GM11168 (cell line): ENCODE data around the gene EFNB1.

ENCODE experiments used
- in situ Hi-C: fragments of 300-500 bp; cut with MboI; formaldehyde crosslinking; loops from one replicate; pipeline ENCODE4 v1.12.0; 2022; ENCODE audit warnings: low sequenced_read_pairs; ENCODE audit not compliant: unreplicated experiment

Gene EFNB1

GRCh38 chrX:68841251-68842049 is 12.6 kb downstream of the EFNB1 start:
- in situ Hi-C loops: no loop called here

- in situ Hi-C loops: no loop called here
These were observed 13.5 kb downstream of the EFNB1 start for GRCh38 chrX:68842351-68842750.

DNA sequence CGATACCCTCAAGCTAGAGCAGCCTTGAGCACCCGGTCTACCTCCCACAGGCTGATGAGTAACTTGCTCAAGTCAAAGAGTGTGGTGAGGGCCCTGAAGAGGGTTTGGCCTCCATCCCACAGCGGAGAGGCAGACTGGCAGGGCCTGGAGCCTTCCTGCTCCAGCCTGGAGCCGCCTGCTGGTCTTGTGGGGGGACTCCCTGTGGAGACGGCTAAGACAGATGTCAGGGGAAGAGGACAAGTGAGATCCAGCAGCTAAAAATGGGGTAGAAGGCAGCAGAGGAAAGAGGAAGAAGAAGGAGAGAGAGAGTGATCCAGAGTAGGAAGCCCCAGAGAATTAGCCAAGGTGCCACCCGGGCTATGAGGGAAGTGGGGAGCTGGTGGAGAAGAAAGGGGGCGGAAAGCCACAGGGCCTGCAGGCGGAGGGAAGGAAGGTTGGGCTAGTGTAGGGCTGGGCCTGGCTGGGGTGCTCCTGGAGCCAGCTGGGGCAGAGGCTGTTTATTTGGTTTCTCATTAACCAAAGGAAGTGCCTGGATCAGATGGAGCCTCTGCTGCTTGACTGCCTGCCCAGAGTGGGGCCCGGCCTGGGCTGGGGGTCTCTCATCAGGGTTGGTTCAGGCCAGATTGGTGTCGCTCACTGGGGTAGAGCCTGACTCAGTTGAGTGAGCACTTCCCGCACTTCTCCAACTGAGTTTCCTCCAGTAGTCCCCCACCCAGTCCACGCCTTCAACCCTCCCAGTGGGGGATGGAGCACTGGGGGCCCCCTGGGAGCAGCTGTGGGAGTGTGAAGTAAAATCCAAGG is 14.2 kb downstream of the EFNB1 start:
- in situ Hi-C loops: no loop called here

DNA sequence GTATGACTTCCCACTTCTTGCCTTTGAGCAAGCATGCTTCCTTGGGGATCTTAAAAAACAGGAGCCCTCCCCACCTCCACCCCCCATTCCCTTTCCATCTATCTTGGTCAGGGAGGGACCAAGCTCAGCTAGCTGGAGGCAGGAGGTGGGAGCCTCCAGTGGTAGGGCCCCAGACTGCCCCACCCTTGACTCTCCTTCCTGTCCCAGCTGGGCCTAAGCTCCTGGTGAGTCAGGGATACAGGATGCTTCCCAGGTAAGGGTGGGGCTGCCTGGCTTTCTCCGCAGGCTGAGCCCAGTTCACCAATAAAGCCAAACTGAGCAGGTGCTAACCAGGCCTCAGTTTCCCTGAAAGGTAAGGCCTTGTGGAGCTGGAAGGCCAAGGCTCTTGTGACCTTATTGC is 15.2 kb downstream of the EFNB1 start:
- in situ Hi-C loops: no loop called here

- in situ Hi-C loops: no loop called here
These were observed 15.8 kb downstream of the EFNB1 start for GRCh38 chrX:68844581-68844980.

- in situ Hi-C loops: no loop called here
These were observed 17.7 kb downstream of the EFNB1 start for GRCh38 chrX:68846536-68846935.

DNA sequence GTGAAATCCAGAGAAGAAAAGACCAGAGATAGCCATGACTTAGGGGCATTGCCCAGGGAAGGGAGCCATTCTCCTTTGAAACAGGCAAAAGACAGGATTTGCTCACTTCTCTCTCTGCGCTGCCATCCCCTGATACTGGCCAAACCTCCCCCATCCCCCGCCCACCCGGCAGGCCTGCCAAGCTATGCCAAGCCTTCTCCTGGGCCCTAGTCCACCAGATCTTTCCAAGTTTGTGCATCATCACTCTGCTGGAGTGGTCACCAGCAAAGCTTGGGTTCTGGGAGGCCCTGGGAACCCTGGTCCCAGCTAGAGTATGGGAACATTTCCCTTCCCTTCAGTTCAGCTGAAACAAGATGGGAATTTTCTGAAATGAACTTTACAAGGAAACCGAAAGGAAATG is 18.4 kb downstream of the EFNB1 start:
- in situ Hi-C loops: no loop called here

DNA sequence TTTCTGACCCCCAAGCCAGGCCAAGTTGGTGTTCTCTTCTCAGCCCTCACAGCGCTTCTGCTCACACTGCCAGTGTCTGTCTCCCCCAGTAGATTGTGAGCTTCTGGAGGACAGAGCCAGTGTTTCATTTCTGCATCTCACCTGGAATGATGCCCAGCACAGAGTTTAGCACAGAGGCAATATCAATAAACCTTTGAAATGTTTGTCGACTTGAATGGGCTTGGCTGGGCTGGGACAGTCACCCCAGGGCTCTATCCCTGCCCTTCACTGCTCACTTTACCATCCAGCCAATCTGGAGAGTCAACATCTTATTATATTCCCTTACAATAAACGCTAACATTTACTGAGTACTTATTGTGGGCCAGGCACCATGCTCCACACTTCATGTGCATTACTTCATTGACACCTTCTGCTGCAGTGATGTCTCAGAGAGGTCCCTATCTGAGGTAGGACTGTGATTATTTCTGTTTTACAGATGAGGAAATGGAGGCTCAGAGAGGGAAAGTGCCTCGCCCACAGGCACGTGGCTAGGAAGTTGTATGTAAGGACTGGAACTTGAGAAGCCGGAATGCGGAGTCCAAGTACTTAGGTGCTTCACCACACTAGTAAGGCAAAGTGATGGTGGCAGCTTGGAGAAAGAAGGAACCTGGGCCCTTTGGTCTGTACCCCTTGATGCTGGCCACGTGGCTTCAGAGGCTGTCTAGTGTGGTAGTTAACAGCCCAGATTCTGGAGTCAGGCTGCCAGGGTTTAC is 19.5 kb downstream of the EFNB1 start:
- in situ Hi-C loops: no loop called here

- in situ Hi-C loops: loop anchor here (10.0 kb wide), 1 partner anchor 476 kb away; no protein-coding TSS in a partner anchor
These were observed 22.3 kb downstream of the EFNB1 start for GRCh38 chrX:68851082-68851481.

- in situ Hi-C loops: loop anchor here (10.0 kb wide), 1 partner anchor 477 kb away; no protein-coding TSS in a partner anchor
These were observed 23.2 kb downstream of the EFNB1 start for GRCh38 chrX:68852046-68852445.

DNA sequence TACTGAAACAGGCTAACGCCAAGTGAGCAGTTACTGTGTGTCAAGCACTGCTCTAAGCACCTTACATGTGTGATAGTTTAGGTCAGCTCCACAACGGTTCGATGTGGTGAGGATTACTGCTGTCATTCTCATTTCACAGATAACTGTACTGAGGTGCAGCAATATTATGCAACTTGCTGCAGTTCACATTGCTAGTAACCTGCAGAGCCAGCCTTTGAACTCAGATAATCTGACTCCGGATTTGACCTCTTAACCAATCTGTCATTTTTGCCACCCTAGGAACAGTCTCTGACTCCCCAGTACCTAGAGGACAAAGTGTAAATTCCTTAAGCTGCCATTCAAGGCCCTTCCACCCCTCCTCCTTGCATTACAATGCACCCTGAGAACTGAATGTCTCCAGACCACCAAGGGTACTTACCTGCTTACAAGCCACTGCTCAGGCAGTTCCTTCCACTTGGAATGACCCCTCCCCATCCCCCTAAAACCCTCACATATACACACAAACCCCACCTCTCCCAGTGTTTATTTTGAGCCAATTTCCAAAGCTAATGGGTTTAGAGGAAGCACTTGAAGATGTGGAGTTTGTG is 24.9 kb downstream of the EFNB1 start:
- in situ Hi-C loops: loop anchor here (10.0 kb wide), 1 partner anchor 479 kb away; no protein-coding TSS in a partner anchor

- in situ Hi-C loops: no loop called here
These were observed 36.5 kb downstream of the EFNB1 start for GRCh38 chrX:68865300-68865699.

GRCh38 chrX:68865926-68866325 is 37.1 kb downstream of the EFNB1 start:
- in situ Hi-C loops: no loop called here

GRCh38 chrX:68867458-68868112 is 38.8 kb downstream of the EFNB1 start:
- in situ Hi-C loops: no loop called here

DNA sequence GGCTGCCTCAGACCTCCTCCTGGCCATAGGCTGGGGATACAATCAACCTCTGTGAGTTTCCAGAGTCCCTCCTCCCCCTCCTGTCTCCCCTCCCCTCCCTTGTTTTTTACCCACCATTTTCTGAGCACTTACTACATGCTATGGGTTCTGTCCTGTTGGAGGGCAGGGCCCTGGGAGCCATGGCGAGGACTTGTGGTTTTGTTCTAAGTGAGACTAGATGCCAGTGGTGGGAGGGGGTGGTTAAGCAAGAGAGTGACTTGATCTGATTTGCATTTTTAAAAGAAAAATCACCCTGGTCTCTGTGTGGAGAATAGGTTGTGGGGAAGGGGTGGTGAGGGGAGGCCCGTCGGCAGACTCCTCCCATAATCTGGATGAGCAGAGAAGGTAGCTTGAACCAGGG is 39.5 kb downstream of the EFNB1 start:
- in situ Hi-C loops: no loop called here

GRCh38 chrX:68868902-68869800 is 40.3 kb downstream of the EFNB1 start:
- in situ Hi-C loops: no loop called here

DNA sequence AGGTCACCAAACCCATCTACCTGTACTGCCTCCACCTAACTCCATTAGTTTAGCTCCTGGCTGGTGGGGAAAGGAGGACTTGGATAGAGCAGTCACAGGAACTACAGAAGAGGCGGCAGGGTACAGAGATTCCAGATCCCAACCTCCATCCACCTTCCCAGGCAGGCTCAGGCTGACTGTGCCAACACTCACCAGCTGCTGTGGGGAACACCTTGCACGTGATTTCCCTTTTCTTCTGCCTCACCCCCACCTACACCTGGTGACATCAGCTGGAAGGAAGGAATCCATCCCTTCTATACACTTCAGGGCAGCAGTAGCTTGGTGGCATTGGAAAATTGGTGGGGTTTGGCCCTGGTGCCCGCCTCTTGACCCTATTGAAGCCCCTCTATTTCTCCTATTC is 41.5 kb downstream of the EFNB1 start:
- in situ Hi-C loops: no loop called here

DNA sequence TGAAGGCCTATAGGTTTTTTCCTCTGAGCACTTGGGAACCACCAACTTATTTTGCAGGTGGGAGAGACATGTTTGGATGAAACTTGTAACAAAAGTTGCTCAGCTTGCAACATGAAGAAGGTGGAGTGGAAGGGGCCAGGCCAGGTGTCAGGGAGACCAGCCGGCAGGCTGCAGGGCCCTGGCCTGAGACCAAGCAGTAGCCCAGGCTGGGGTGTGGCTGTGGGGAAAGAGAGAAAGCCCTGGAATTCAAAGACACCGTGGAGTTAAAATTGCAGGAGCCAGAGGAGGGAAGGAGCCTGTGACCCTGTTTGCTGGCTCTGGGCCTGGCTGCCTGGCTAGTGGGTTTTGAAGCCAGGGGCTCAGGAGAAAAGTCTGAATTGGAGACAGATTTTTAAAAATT is 43.4 kb downstream of the EFNB1 start:
- in situ Hi-C loops: no loop called here

- in situ Hi-C loops: no loop called here
These were observed 45.3 kb downstream of the EFNB1 start for GRCh38 chrX:68874076-68874475.
